GM19467 (cell line): ENCODE results near the gene MYO1D.
"Not testable (repeated sequence)": the region's sequence is repeated elsewhere in the genome, so short reads cannot be mapped to it uniquely, and the experiment has no call there.

ENCODE experiments used
- ATAC-seq: cut with Tn5 transposase; IDR thresholded peaks from one replicate; pipeline ENCODE4 v1.9.1; 2021; ENCODE audit warnings: mild to moderate bottlenecking, moderate library complexity; ENCODE audit not compliant: unreplicated experiment

MYO1D gene

GRCh38 chr17:32739722-32740121, 137.2 kb downstream of the MYO1D start:
- ATAC-seq = no peak

- ATAC-seq = not testable (repeated sequence)
These were observed 137.8 kb downstream of the MYO1D start for GRCh38 chr17:32739151-32739550.

GRCh38 chr17:32733401-32733800, 143.5 kb downstream of the MYO1D start:
- ATAC-seq = no peak

- ATAC-seq = no peak
These were observed 144.0 kb downstream of the MYO1D start for GRCh38 chr17:32732900-32733299.

GRCh38 chr17:32732296-32732642, 144.7 kb downstream of the MYO1D start:
- ATAC-seq = no peak

GRCh38 chr17:32731556-32732295, 145.2 kb downstream of the MYO1D start:
- ATAC-seq = no peak

- ATAC-seq = no peak
These were observed 149.2 kb downstream of the MYO1D start for GRCh38 chr17:32727681-32728080.

- ATAC-seq = no peak
These were observed 151.2 kb downstream of the MYO1D start for GRCh38 chr17:32725697-32726096.

- no peak for ATAC-seq
These were observed 153.5 kb downstream of the MYO1D start for GRCh38 chr17:32723310-32723955.

GRCh38 chr17:32722733-32723132, 154.2 kb downstream of the MYO1D start:
- no peak for ATAC-seq

- ATAC-seq = no peak
These were observed 156.3 kb downstream of the MYO1D start for GRCh38 chr17:32720671-32721070.

- ATAC-seq = no peak
These were observed 157.2 kb downstream of the MYO1D start for GRCh38 chr17:32719689-32720088.

GRCh38 chr17:32714922-32715321, 162.0 kb downstream of the MYO1D start:
- ATAC-seq = not testable (repeated sequence)

- ATAC-seq = not testable (repeated sequence)
These were observed 162.7 kb downstream of the MYO1D start for GRCh38 chr17:32714206-32714605.

GRCh38 chr17:32713081-32713480, 163.8 kb downstream of the MYO1D start:
- no peak for ATAC-seq

- no peak for ATAC-seq
These were observed 167.4 kb downstream of the MYO1D start for GRCh38 chr17:32709562-32709961.

GRCh38 chr17:32701871-32702270, 175.1 kb downstream of the MYO1D start:
- no peak for ATAC-seq

- no peak for ATAC-seq
These were observed 177.7 kb downstream of the MYO1D start for GRCh38 chr17:32699247-32699646.

GRCh38 chr17:32697728-32698625, 178.9 kb downstream of the MYO1D start:
- ATAC-seq = no peak

- ATAC-seq = no peak
These were observed 180.5 kb downstream of the MYO1D start for GRCh38 chr17:32696426-32696825.

- no peak for ATAC-seq
These were observed 181.1 kb downstream of the MYO1D start for GRCh38 chr17:32695864-32696263.
